T-cell (primary cell): ENCODE data around the gene WDR18. TPM values are rescaled to one million over a fixed set of nuclear protein-coding genes. Genes with fewer than 3 reads are reported as not detected.

Experiments
- ATAC-seq, 4 experiments: fragments of 200-7000 bp in 3 of 4; fragments of 150-1000 bp in 1 of 4; cut with Tn5 transposase; replicated peaks in 1 of 4; 1 replicate in 3 of 4; 2 replicates in 1 of 4; pipeline ENCODE4 v1.10.0; 2021; ENCODE audit warnings: moderate library complexity in 3 of 4, mild to moderate bottlenecking in 2 of 4, moderate number of reproducible peaks in 1 of 4
- CTCF ChIA-PET, 2 donors: fragments of 300-600 bp; sonication (Branson Sonifier 250); formaldehyde crosslinking; loops; one replicate each; lab custom pipeline; 2022; ENCODE audit warnings: antibody characterized with exemption in 2 of 2; lab: Charles Lee
- POLR2A ChIA-PET, 2 donors: fragments of 300-600 bp; sonication (Branson Sonifier 250); formaldehyde crosslinking; loops; one replicate each; lab custom pipeline; 2022; ENCODE audit warnings: antibody characterized with exemption in 2 of 2; lab: Charles Lee
- DNase-seq, 35 experiments: peaks; one replicate each; pipeline versions ENCODE4 v3.0.0 to v3.0.0-alpha.2; 2013 to 2023
- H3K27ac ChIP-seq: one replicate; pipeline ENCODE4 v1.5.1; 2013; ENCODE audit warnings: low read length
- H3K27me3 ChIP-seq, 2 experiments: replicated peaks in 1 of 2; 1 replicate in 1 of 2; 2 replicates in 1 of 2; pipeline versions ENCODE4 v1.6.1 to v1.7.0; 2013; ENCODE audit warnings: low read length in 1 of 2, mixed read lengths in 1 of 2; ENCODE audit not compliant: control insufficient read depth in 2 of 2, insufficient read depth in 2 of 2; ENCODE audit errors: extremely low read depth in 1 of 2
- H3K36me3 ChIP-seq, 2 donors: 1 replicate in 1 of 2; 2 replicates in 1 of 2; pipeline versions ENCODE4 v1.6.1 to v1.7.0; 2013; ENCODE audit warnings: low read length in 1 of 2; ENCODE audit not compliant: control insufficient read depth in 2 of 2, insufficient read depth in 1 of 2; ENCODE audit errors: extremely low read depth in 1 of 2
- H3K4me1 ChIP-seq, 2 experiments: 1 replicate in 1 of 2; 2 replicates in 1 of 2; pipeline versions ENCODE4 v1.6.1 to v1.7.0; 2013; ENCODE audit warnings: low read length in 2 of 2, mixed read lengths in 1 of 2; ENCODE audit not compliant: insufficient read depth in 2 of 2, control insufficient read depth in 1 of 2; ENCODE audit errors: extremely low read depth in 1 of 2
- H3K4me3 ChIP-seq, 2 donors: 1 replicate in 1 of 2; 2 replicates in 1 of 2; pipeline versions ENCODE4 v1.5.1 to v1.7.0; 2013; ENCODE audit warnings: mild to moderate bottlenecking in 2 of 2, low read length in 1 of 2, moderate library complexity in 1 of 2; ENCODE audit not compliant: control insufficient read depth in 1 of 2; ENCODE audit errors: extremely low read depth in 1 of 2
- H3K9me3 ChIP-seq: 2 replicates; pipeline ENCODE4 v1.7.0; 2013
- H3K27ac Mint-ChIP-seq, 2 donors: one replicate each; pipeline ENCODE4 v1.8.0; 2020 to 2021; ENCODE audit warnings: mild to moderate bottlenecking in 2 of 2, mixed read lengths in 2 of 2
- H3K27me3 Mint-ChIP-seq, 2 donors: one replicate each; pipeline ENCODE4 v1.8.0; 2021 to 2022; ENCODE audit warnings: mixed read lengths in 2 of 2
- H3K36me3 Mint-ChIP-seq: one replicate; pipeline ENCODE4 v1.8.0; 2021; ENCODE audit warnings: mixed read lengths
- H3K4me1 Mint-ChIP-seq, 3 donors: one replicate each; pipeline ENCODE4 v1.8.0; 2020 to 2022; ENCODE audit warnings: mixed read lengths in 3 of 3, mild to moderate bottlenecking in 1 of 3
- H3K4me3 Mint-ChIP-seq, 3 donors: one replicate each; pipeline ENCODE4 v1.8.0; 2020 to 2022; ENCODE audit warnings: mild to moderate bottlenecking in 3 of 3, mixed read lengths in 3 of 3, moderate library complexity in 3 of 3
- H3K9me3 Mint-ChIP-seq, 3 donors: one replicate each; pipeline ENCODE4 v1.8.0; 2020 to 2022; ENCODE audit warnings: mixed read lengths in 3 of 3
- WGBS: methylation state at CpG from one replicate; pipeline ENCODE4 v1.1.5; 2013; ENCODE audit warnings: missing lambda C conversion rate; ENCODE audit not compliant: insufficient coverage; 5-methylcytosine and 5-hydroxymethylcytosine counted together
- total RNA-seq, 35 experiments: library from RNA in 6 of 35; stranded (reverse) in 6 of 35; fragments of 120-200 nt in 1 of 35; gene quantifications; one replicate each; pipeline versions ENCODE4 v1.2.1 to v1.2.4 and lab custom pipeline; 2013 to 2026

The WDR18 gene
- total RNA-seq, 5 donors from 2014 or later (not counting 1 experiment from before 2014, with no cell fraction given): 24.6 to 65.9 (median 53.5) TPM

- 86% methylated on average over 37 of the region's 37 CpGs for WGBS
- no peaks in the 10 kb centered on the region for H3K9me3 Mint-ChIP-seq
- ChIA-PET CTCF (interaction anchor here in 1 of 2 donors (0.7 kb wide), 1 partner anchor 90 kb away, joined by 5 read pairs; no protein-coding TSS in a partner anchor), POLR2A (no interaction called here)
- peaks cover 5 to 9% (median 9%) of the 10 kb centered on the region in 3 donors for H3K4me1 Mint-ChIP-seq
- no peak overlapping the region for H3K4me3 ChIP-seq
- peaks cover 0 to 18% of the 10 kb centered on the region in 2 experiments for H3K4me1 ChIP-seq
- H3K27me3 ChIP-seq: peaks cover 4 to 47% of the 10 kb centered on the region in 2 experiments
- no peak overlapping the region for H3K4me3 Mint-ChIP-seq
- no peak for ATAC-seq
- H3K27me3 Mint-ChIP-seq: peaks cover 12 to 23% of the 10 kb centered on the region in 2 donors
- H3K9me3 ChIP-seq: no peaks in the 10 kb centered on the region
- no peaks in the 10 kb centered on the region for H3K36me3 ChIP-seq
- H3K27ac Mint-ChIP-seq: no peak overlapping the region
- no peaks in the 10 kb centered on the region for H3K36me3 Mint-ChIP-seq
- DNase-seq: no peak
- H3K27ac ChIP-seq: no peak overlapping the region
Observed at GRCh38 chr19:1003283-1003682, 19.1 kb downstream of the WDR18 start.

DNA sequence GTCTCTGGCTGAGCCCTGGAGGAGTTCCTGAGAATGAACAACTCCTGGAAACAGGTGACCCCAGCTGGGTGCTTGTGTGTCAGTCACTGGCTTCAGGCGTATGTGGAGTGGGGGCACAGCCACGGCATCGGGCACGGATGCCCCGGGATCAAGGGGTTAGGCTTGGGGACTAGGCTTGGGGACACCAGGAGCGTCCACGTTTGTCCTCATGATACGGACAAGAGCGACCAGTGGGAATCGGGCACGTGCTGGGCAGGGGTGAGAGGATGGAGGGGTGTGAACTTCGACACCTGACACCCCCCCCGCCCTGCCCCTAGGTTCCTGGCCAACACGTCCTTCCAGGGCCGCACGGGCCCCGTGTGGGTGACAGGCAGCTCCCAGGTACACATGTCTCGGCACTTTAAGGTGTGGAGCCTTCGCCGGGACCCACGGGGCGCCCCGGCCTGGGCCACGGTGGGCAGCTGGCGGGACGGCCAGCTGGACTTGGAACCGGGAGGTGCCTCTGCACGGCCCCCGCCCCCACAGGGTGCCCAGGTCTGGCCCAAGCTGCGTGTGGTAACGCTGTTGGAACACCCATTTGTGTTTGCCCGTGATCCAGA, 20.2 kb downstream of the WDR18 start:
- H3K4me1 Mint-ChIP-seq: peaks cover 4 to 5% (median 5%) of the 10 kb centered on the region in 3 donors

GRCh38 chr19:1004803-1005664, 20.9 kb downstream of the WDR18 start:
- Histone ChIP-seq H3K4me1 (peaks cover 0 to 16% of the 10 kb centered on the region in 2 experiments), H3K27me3 (peaks cover 0 to 30% of the 10 kb centered on the region in 2 experiments), H3K36me3 (peaks cover under 1 to 7% of the 10 kb centered on the region in 2 donors), H3K9me3 (no peaks in the 10 kb centered on the region), H3K27ac (no peak overlapping the region), H3K4me3 (no peak overlapping the region)
- Mint-ChIP-seq H3K9me3 (no peaks in the 10 kb centered on the region), H3K27ac (no peak overlapping the region), H3K27me3 (peaks cover 4 to 10% of the 10 kb centered on the region in 2 donors), H3K36me3 (no peaks in the 10 kb centered on the region), H3K4me1 (peaks cover 4 to 5% (median 5%) of the 10 kb centered on the region in 3 donors), H3K4me3 (no peak overlapping the region)
- CTCF ChIA-PET: interaction anchor here in 1 of 2 donors (0.7 kb wide), 1 partner anchor 14 kb away, joined by 3 read pairs; no protein-coding TSS in a partner anchor
- ATAC-seq (no peak), DNase-seq (no peak)
- POLR2A ChIA-PET: no interaction called here
- 94% methylated on average over 55 of the region's 70 CpGs for WGBS

More for the DNA sequence above, 20.2 kb downstream of the WDR18 start:
- no peaks in the 10 kb centered on the region for H3K36me3 Mint-ChIP-seq
- H3K4me3 ChIP-seq: no peak overlapping the region
- no peaks in the 10 kb centered on the region for H3K9me3 ChIP-seq
- DNase-seq: no peak
- H3K27me3 ChIP-seq: peaks cover 2 to 37% of the 10 kb centered on the region in 2 experiments
- H3K27me3 Mint-ChIP-seq: peaks cover 5 to 15% of the 10 kb centered on the region in 2 donors
- CTCF ChIA-PET: interaction anchor here in 1 of 2 donors (0.7 kb wide), 1 partner anchor 15 kb away, joined by 3 read pairs; no protein-coding TSS in a partner anchor
- no peak overlapping the region for H3K4me3 Mint-ChIP-seq
- ATAC-seq: no peak
- POLR2A ChIA-PET: no interaction called here
- peaks cover 0 to 3% of the 10 kb centered on the region in 2 donors for H3K36me3 ChIP-seq
- 79% methylated on average over 28 of the region's 32 CpGs for WGBS
- no peaks in the 10 kb centered on the region for H3K9me3 Mint-ChIP-seq
- H3K4me1 ChIP-seq: peaks cover 0 to 18% of the 10 kb centered on the region in 2 experiments
- no peak overlapping the region for H3K27ac Mint-ChIP-seq
- H3K27ac ChIP-seq: no peak overlapping the region

DNA sequence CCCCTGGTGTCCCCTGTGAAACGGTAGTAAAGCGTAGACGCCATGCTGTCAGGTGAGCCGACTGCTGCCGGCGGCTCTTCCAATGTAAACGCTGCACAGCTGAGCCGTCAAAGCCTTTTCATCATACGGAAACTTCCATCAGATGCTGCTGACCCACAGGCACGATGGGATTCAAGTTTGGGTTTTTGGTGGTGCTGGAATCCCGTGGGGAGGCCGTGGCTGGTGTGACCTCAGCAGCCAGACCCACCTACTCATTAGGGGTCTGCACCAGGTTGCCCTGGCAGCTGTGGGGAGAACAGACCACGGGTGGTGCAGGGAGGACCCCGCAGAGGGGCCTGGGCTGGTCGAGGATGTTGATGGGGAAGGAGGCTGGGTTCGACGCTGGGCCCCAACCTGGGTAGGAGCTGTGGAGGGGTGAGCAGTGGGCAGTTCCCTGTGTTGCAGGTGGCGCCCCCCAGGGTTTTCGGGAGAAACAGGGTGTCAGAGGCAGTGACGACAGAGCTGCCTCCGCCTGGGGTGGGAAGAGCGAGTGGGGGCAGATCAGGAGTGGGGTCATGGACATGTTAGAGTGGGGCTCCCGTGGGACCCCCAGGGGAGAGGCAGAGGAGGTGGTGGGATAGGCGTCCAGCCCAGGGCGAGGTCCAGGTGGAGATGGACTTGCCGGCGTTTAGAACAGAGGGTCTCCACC, 22.7 kb downstream of the WDR18 start:
- Mint-ChIP-seq H3K9me3 (no peaks in the 10 kb centered on the region), H3K27me3 (peaks cover 4 to 5% of the 10 kb centered on the region in 2 donors), H3K27ac (no peak overlapping the region), H3K4me1 (peaks cover 0 to 5% (median 0%) of the 10 kb centered on the region in 3 donors), H3K36me3 (no peaks in the 10 kb centered on the region), H3K4me3 (no peak overlapping the region)
- Histone ChIP-seq H3K36me3 (peaks cover 8 to 13% of the 10 kb centered on the region in 2 donors), H3K9me3 (no peaks in the 10 kb centered on the region), H3K4me3 (no peak overlapping the region), H3K27me3 (peaks cover 0 to 17% of the 10 kb centered on the region in 2 experiments), H3K4me1 (peaks cover 0 to 2% of the 10 kb centered on the region in 2 experiments), H3K27ac (no peak overlapping the region)
- WGBS: 87% methylated on average over 21 of the region's 27 CpGs
- DNase-seq (no peak), ATAC-seq (no peak)
- ChIA-PET CTCF (no interaction called here), POLR2A (no interaction called here)

- Mint-ChIP-seq H3K4me1 (peaks cover 0 to 2% (median 0%) of the 10 kb centered on the region in 3 donors), H3K9me3 (no peaks in the 10 kb centered on the region), H3K36me3 (no peaks in the 10 kb centered on the region), H3K27ac (no peak overlapping the region), H3K4me3 (no peak overlapping the region), H3K27me3 (peaks cover 1 to 2% of the 10 kb centered on the region in 2 donors)
- H3K4me1 ChIP-seq: no peaks in the 10 kb centered on the region
- H3K27me3 ChIP-seq: peaks cover 0 to 10% of the 10 kb centered on the region in 2 experiments
- DNase-seq (no peak), ATAC-seq (no peak)
- H3K36me3 ChIP-seq: peaks cover 13 to 16% of the 10 kb centered on the region in 2 donors
- no peak overlapping the region for H3K4me3 ChIP-seq
- no peaks in the 10 kb centered on the region for H3K9me3 ChIP-seq
- ChIA-PET CTCF (no interaction called here), POLR2A (interaction anchor here in 1 of 2 donors (0.6 kb wide), 1 partner anchor 89 kb away, joined by 4 read pairs; no protein-coding TSS in a partner anchor)
- no peak overlapping the region for H3K27ac ChIP-seq
- 95% methylated on average over 59 of the region's 73 CpGs for WGBS
Observed at GRCh38 chr19:1007399-1008251, 23.5 kb downstream of the WDR18 start.
